H9 (cell line): ENCODE data around the gene MICU1. TPM values are rescaled to one million over a fixed set of nuclear protein-coding genes. Genes with fewer than 3 reads are reported as not detected.

Experiments used
- DNase-seq: peaks from one replicate; pipeline ENCODE4 v3.0.0-alpha.2; 2017
- H2AFZ ChIP-seq: one replicate; pipeline ENCODE4 v1.6.1; 2013; ENCODE audit warnings: mild to moderate bottlenecking, low read length, control low read depth, moderate library complexity
- H2AK5ac ChIP-seq: 2 replicates; pipeline ENCODE4 v1.6.1; 2013; ENCODE audit warnings: low read length, control low read depth, mixed read lengths; ENCODE audit not compliant: insufficient read length
- H2BK120ac ChIP-seq: one replicate; pipeline ENCODE4 v1.6.1; 2013; ENCODE audit warnings: low read depth, mild to moderate bottlenecking, low read length, control low read depth, inconsistent platforms; ENCODE audit not compliant: poor library complexity, severe bottlenecking
- H2BK12ac ChIP-seq: 2 replicates; pipeline ENCODE4 v1.6.1; 2013; ENCODE audit warnings: low read length, control low read depth, mixed read lengths, low read depth; ENCODE audit not compliant: insufficient read length
- H2BK15ac ChIP-seq: 2 replicates; pipeline ENCODE4 v1.6.1; 2013; ENCODE audit warnings: low read depth, low read length, control low read depth
- H2BK20ac ChIP-seq: one replicate; pipeline ENCODE4 v1.6.1; 2013; ENCODE audit warnings: low read depth, mild to moderate bottlenecking, low read length, control low read depth, inconsistent platforms; ENCODE audit not compliant: poor library complexity, severe bottlenecking
- H2BK5ac ChIP-seq: 2 replicates; pipeline ENCODE4 v1.6.1; 2013; ENCODE audit warnings: low read length, control low read depth, mixed read lengths; ENCODE audit not compliant: insufficient read length
- H3K14ac ChIP-seq: 2 replicates; pipeline ENCODE4 v1.6.1; 2013; ENCODE audit warnings: low read length, control low read depth; ENCODE audit not compliant: insufficient read depth
- H3K18ac ChIP-seq: 2 replicates; pipeline ENCODE4 v1.6.1; 2013; ENCODE audit warnings: low read depth, mild to moderate bottlenecking, mixed read lengths, low read length, control low read depth; ENCODE audit not compliant: insufficient read length
- H3K23ac ChIP-seq: 2 replicates; pipeline ENCODE4 v1.6.1; 2013; ENCODE audit warnings: low read length, control low read depth, mixed read lengths, low read depth; ENCODE audit not compliant: insufficient read length
- H3K23me2 ChIP-seq: 2 replicates; pipeline ENCODE4 v1.6.1; 2013; ENCODE audit warnings: low read depth, mild to moderate bottlenecking, mixed read lengths, low read length, control low read depth; ENCODE audit not compliant: insufficient read length, poor library complexity, severe bottlenecking
- H3K27ac ChIP-seq: 2 replicates; pipeline ENCODE4 v1.5.1; 2013; ENCODE audit warnings: low read length, control low read depth, mixed read lengths, low read depth; ENCODE audit not compliant: insufficient read length
- H3K27me3 ChIP-seq: 2 replicates; pipeline ENCODE4 v1.6.1; 2013; ENCODE audit warnings: low read length, control low read depth, inconsistent platforms; ENCODE audit not compliant: insufficient read depth
- H3K4ac ChIP-seq: 2 replicates; pipeline ENCODE4 v1.6.1; 2013; ENCODE audit warnings: low read depth, mild to moderate bottlenecking, control low read depth, inconsistent platforms, low read length, moderate library complexity
- H3K4me1 ChIP-seq: 2 replicates; pipeline ENCODE4 v1.6.1; 2013; ENCODE audit warnings: low read length, control low read depth, inconsistent platforms; ENCODE audit not compliant: insufficient read depth
- H3K4me2 ChIP-seq: 2 replicates; pipeline ENCODE4 v1.6.1; 2013; ENCODE audit warnings: low read length, control low read depth, mixed read lengths; ENCODE audit not compliant: insufficient read length, insufficient read depth
- H3K56ac ChIP-seq: 2 replicates; pipeline ENCODE4 v1.6.1; 2013; ENCODE audit warnings: low read depth, mild to moderate bottlenecking, mixed read lengths, low read length, control low read depth; ENCODE audit not compliant: insufficient read length
- H3K79me1 ChIP-seq: 2 replicates; pipeline ENCODE4 v1.6.1; 2013; ENCODE audit warnings: low read depth, mild to moderate bottlenecking, moderate library complexity, low read length, control low read depth, inconsistent platforms; ENCODE audit not compliant: insufficient read depth, poor library complexity, severe bottlenecking
- H3K79me2 ChIP-seq: 2 replicates; pipeline ENCODE4 v1.6.1; 2013; ENCODE audit warnings: low read length, control low read depth, inconsistent platforms; ENCODE audit not compliant: insufficient read depth
- H3K9ac ChIP-seq: 2 replicates; pipeline ENCODE4 v1.6.1; 2013; ENCODE audit warnings: low read length, control low read depth, mixed read lengths; ENCODE audit not compliant: insufficient read length; ENCODE audit errors: extremely low read depth
- H3K9me3 ChIP-seq: one replicate; pipeline ENCODE4 v1.6.1; 2013; ENCODE audit warnings: low read depth, low read length, inconsistent platforms; ENCODE audit not compliant: control insufficient read depth
- H3T11ph ChIP-seq: one replicate; pipeline ENCODE4 v1.6.1; 2013; ENCODE audit warnings: mild to moderate bottlenecking, low read length, control low read depth, inconsistent platforms
- H4K20me1 ChIP-seq: one replicate; pipeline ENCODE4 v1.6.1; 2013; ENCODE audit not compliant: control insufficient read depth, insufficient read length, insufficient read depth
- H4K5ac ChIP-seq: 2 replicates; pipeline ENCODE4 v1.6.1; 2013; ENCODE audit warnings: low read depth, mild to moderate bottlenecking, mixed read lengths, low read length, control low read depth; ENCODE audit not compliant: insufficient read length
- H4K8ac ChIP-seq: replicated peaks from 2 replicates; pipeline ENCODE4 v1.6.1; 2013; ENCODE audit warnings: low read length, control low read depth, mixed read lengths, low read depth; ENCODE audit not compliant: insufficient read length
- H4K91ac ChIP-seq: 2 replicates; pipeline ENCODE4 v1.6.1; 2013; ENCODE audit warnings: low read depth, mild to moderate bottlenecking, moderate library complexity, mixed read lengths, low read length, control low read depth; ENCODE audit not compliant: insufficient read length
- H3K27ac Mint-ChIP-seq, 3 experiments: 2 replicates in 2 of 3; 3 replicates in 1 of 3; pipeline ENCODE4 v1.8.0; 2020 to 2021; ENCODE audit warnings: mixed read lengths in 3 of 3, mild to moderate bottlenecking in 1 of 3, moderate library complexity in 1 of 3
- H3K27me3 Mint-ChIP-seq: 2 replicates; pipeline ENCODE4 v1.8.0; 2021; ENCODE audit warnings: low read depth, mild to moderate bottlenecking, moderate library complexity, mixed read lengths
- H3K36me3 Mint-ChIP-seq, 3 experiments: 2 replicates in 2 of 3; 3 replicates in 1 of 3; pipeline ENCODE4 v1.8.0; 2020 to 2021; ENCODE audit warnings: low read depth in 3 of 3, mixed read lengths in 3 of 3; ENCODE audit not compliant: insufficient read depth in 1 of 3
- H3K4me1 Mint-ChIP-seq, 2 experiments: 2 replicates each; pipeline ENCODE4 v1.8.0; 2020; ENCODE audit warnings: mixed read lengths in 2 of 2
- H3K4me3 Mint-ChIP-seq, 2 experiments: 2 replicates in 1 of 2; 3 replicates in 1 of 2; pipeline ENCODE4 v1.8.0; 2020 to 2021; ENCODE audit warnings: mild to moderate bottlenecking in 2 of 2, mixed read lengths in 2 of 2, moderate library complexity in 1 of 2
- H3K9me3 Mint-ChIP-seq, 2 experiments: 2 replicates in 1 of 2; 3 replicates in 1 of 2; pipeline ENCODE4 v1.8.0; 2020; ENCODE audit warnings: mild to moderate bottlenecking in 2 of 2, mixed read lengths in 2 of 2, moderate library complexity in 1 of 2
- WGBS: extraction: QIAGEN DNeasy Blood & Tissue Kit; methylation state at CpG from one replicate; pipeline ENCODE4 v1.1.7; 2013; ENCODE audit warnings: missing lambda C conversion rate, low lambda C conversion rate, mixed read lengths; ENCODE audit not compliant: insufficient read length; ENCODE audit errors: extremely low coverage; 5-methylcytosine and 5-hydroxymethylcytosine counted together
- total RNA-seq: library from RNA; stranded (reverse); gene quantifications from 2 replicates; pipeline ENCODE4 v1.2.1, GENCODE V29; 2021
- TF ChIP-seq, protein P1 (sequence below): fragments of 200-600 bp; sonication (generic); conservative IDR thresholded peaks from 3 replicates; pipeline ENCODE4 v1.8.0; 2021; ENCODE audit warnings: antibody characterized with exemption, mild to moderate bottlenecking

The MICU1 gene
- total RNA-seq, 1 experiment from 2014 or later: 33.2 TPM

DNA sequence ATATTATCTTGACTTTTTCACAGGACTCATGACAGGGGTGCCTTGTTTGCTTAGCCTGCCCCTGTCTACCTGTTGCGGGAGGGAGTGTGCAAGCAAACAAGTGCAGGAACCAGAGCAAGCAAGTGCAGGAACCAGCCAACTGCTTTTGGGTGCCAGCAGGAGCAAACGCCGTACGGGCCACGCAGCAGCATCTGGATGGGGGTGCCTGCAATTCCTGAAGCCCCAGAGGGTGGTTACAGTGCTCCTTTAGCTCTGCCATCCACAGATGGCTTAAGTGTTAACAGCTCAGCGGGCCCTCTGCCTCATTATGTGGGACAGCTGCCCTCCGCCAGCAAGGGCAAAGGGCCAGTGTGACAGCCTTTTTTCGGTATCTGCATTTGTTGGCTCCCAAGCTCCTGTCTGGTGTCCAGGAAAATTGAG lies 83.5 kb downstream of the MICU1 start:
- H3T11ph ChIP-seq: no peak overlapping the region
- H4K8ac ChIP-seq: no peak overlapping the region
- no peak overlapping the region for H2BK120ac ChIP-seq
- H3K18ac ChIP-seq: no peak overlapping the region
- no peak overlapping the region for H4K91ac ChIP-seq
- H2AK5ac ChIP-seq: no peak overlapping the region
- no peaks in the 10 kb centered on the region for H3K23me2 ChIP-seq
- no peak overlapping the region for H2BK12ac ChIP-seq
- peaks cover 3% of the 10 kb centered on the region; the same call in 1 of the 2 replicates for H3K4me1 ChIP-seq
- H3K4me2 ChIP-seq: no peak overlapping the region
- peaks cover 27 to 42% (median 39%) of the 10 kb centered on the region in 3 experiments for H3K36me3 Mint-ChIP-seq
- H2BK15ac ChIP-seq: no peak overlapping the region
- no peak overlapping the region for H4K5ac ChIP-seq
- no peak for DNase-seq
- H3K27me3 Mint-ChIP-seq: no peaks in the 10 kb centered on the region
- no CpG with 5 or more reads among the region's 8 CpGs for WGBS
- H3K4me3 Mint-ChIP-seq: no peak overlapping the region
- no peaks in the 10 kb centered on the region for H3K9me3 ChIP-seq
- no peaks in the 10 kb centered on the region for H3K79me1 ChIP-seq
- no peak overlapping the region for H3K4ac ChIP-seq
- H3K27ac ChIP-seq: no peak overlapping the region
- no peaks in the 10 kb centered on the region for H4K20me1 ChIP-seq
- no peak overlapping the region for H2BK20ac ChIP-seq
- no peak overlapping the region for H3K14ac ChIP-seq
- H3K79me2 ChIP-seq: no peaks in the 10 kb centered on the region
- no peaks in the 10 kb centered on the region for H3K27me3 ChIP-seq
- H2BK5ac ChIP-seq: no peak overlapping the region
- H3K4me1 Mint-ChIP-seq: peaks cover 21 to 23% of the 10 kb centered on the region in 2 experiments
- H2AFZ ChIP-seq: no peak overlapping the region
- H3K9ac ChIP-seq: no peak overlapping the region
- no peak overlapping the region for H3K23ac ChIP-seq
- peaks cover 15 to 19% of the 10 kb centered on the region in 2 experiments for H3K9me3 Mint-ChIP-seq
- no peak overlapping the region for H3K27ac Mint-ChIP-seq
- no peak overlapping the region for H3K56ac ChIP-seq
- TF ChIP-seq, protein P1, sequence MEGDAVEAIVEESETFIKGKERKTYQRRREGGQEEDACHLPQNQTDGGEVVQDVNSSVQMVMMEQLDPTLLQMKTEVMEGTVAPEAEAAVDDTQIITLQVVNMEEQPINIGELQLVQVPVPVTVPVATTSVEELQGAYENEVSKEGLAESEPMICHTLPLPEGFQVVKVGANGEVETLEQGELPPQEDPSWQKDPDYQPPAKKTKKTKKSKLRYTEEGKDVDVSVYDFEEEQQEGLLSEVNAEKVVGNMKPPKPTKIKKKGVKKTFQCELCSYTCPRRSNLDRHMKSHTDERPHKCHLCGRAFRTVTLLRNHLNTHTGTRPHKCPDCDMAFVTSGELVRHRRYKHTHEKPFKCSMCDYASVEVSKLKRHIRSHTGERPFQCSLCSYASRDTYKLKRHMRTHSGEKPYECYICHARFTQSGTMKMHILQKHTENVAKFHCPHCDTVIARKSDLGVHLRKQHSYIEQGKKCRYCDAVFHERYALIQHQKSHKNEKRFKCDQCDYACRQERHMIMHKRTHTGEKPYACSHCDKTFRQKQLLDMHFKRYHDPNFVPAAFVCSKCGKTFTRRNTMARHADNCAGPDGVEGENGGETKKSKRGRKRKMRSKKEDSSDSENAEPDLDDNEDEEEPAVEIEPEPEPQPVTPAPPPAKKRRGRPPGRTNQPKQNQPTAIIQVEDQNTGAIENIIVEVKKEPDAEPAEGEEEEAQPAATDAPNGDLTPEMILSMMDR: no peak
